Left lung (tissue), 10 donors: ENCODE results near the gene SNX25. TPM values are rescaled to one million over a fixed set of nuclear protein-coding genes. Genes with fewer than 3 reads are reported as not detected.

Experiments
- ATAC-seq: fragments of 200-7000 bp; cut with Tn5 transposase; one replicate; pipeline ENCODE4 v1.9.1; 2020; ENCODE audit warnings: moderate library complexity
- DNase-seq, 4 donors: peaks; one replicate each; pipeline ENCODE4 v3.0.0-alpha.2; 2013 to 2020
- H3K27ac ChIP-seq, 2 donors: fragments of 200-600 bp; sonication (generic) in 1 of 2; one replicate each; pipeline versions ENCODE4 v1.5.0 to v1.8.0; 2020 to 2021
- H3K27me3 ChIP-seq, 2 donors: fragments of 200-600 bp; sonication (generic) in 1 of 2; one replicate each; pipeline versions ENCODE4 v1.5.0 to v1.8.0; 2020 to 2021
- H3K36me3 ChIP-seq, 2 donors: fragments of 200-600 bp; sonication (generic) in 1 of 2; one replicate each; pipeline versions ENCODE4 v1.5.0 to v1.8.0; 2020 to 2021
- H3K4me1 ChIP-seq, 2 donors: fragments of 200-600 bp; one replicate each; pipeline ENCODE4 v1.8.0; 2021
- H3K4me3 ChIP-seq, 2 donors: fragments of 200-600 bp; sonication (generic) in 1 of 2; one replicate each; pipeline versions ENCODE4 v1.5.0 to v1.8.0; 2020 to 2021; ENCODE audit warnings: mild to moderate bottlenecking in 1 of 2
- H3K9me3 ChIP-seq, 2 donors: fragments of 200-600 bp; sonication (generic) in 1 of 2; one replicate each; pipeline versions ENCODE4 v1.5.0 to v1.8.0; 2020 to 2021
- intact Hi-C, 2 donors: fragments of 100-400 bp; cut with DNase I; formaldehyde crosslinking; loops; one replicate each; pipeline versions ENCODE4 v1.11.2 to v1.14.2; 2022
- polyA plus RNA-seq, 6 donors: library from polyadenylated mRNA; unstranded; fragments of 120-200 nt; gene quantifications; one replicate each; pipeline ENCODE4 v1.2.1, GENCODE V29; 2013; ENCODE audit not compliant: insufficient read length in 6 of 6
- total RNA-seq, 2 donors: library from RNA; stranded (reverse); fragmentation: NEBNext Ultra II Directional; extraction: Animal tissue kit (Norgen Biotek cat#: 25700); gene quantifications; one replicate each; pipeline ENCODE4 v1.2.1, GENCODE V29; 2021
- TF ChIP-seq, protein P1 (sequence below), 2 donors: fragments of 200-600 bp; sonication (generic) in 1 of 2; IDR thresholded peaks; one replicate each; pipeline versions ENCODE4 v1.5.0 to v1.8.0; 2021; ENCODE audit warnings: antibody characterized with exemption in 2 of 2
- donor health status: DM: no; HTN: yes; CAD: no.
- donor health status: DM: no; HTN: no; CAD: no.

SNX25 gene
- total and polyA plus RNA-seq, 8 donors, result 15.5 to 122 (median 18.9) TPM

GRCh38 chr4:185363251-185363650 lies 153.9 kb downstream of the SNX25 start:
- H3K27me3 ChIP-seq, result no peaks in the 10 kb centered on the region
- ATAC-seq (no peak), DNase-seq (no peak)
- no peak overlapping the region for H3K27ac ChIP-seq
- H3K4me1 ChIP-seq, result no peaks in the 10 kb centered on the region
- intact Hi-C loops, result no loop called here
- TF ChIP-seq, protein P1, sequence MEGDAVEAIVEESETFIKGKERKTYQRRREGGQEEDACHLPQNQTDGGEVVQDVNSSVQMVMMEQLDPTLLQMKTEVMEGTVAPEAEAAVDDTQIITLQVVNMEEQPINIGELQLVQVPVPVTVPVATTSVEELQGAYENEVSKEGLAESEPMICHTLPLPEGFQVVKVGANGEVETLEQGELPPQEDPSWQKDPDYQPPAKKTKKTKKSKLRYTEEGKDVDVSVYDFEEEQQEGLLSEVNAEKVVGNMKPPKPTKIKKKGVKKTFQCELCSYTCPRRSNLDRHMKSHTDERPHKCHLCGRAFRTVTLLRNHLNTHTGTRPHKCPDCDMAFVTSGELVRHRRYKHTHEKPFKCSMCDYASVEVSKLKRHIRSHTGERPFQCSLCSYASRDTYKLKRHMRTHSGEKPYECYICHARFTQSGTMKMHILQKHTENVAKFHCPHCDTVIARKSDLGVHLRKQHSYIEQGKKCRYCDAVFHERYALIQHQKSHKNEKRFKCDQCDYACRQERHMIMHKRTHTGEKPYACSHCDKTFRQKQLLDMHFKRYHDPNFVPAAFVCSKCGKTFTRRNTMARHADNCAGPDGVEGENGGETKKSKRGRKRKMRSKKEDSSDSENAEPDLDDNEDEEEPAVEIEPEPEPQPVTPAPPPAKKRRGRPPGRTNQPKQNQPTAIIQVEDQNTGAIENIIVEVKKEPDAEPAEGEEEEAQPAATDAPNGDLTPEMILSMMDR (IDR thresholded peaks at IDR 0.05), result no peak
- H3K9me3 ChIP-seq, result no peaks in the 10 kb centered on the region
- H3K4me3 ChIP-seq, result no peak overlapping the region
- peaks cover 0 to 12% of the 10 kb centered on the region in 2 donors for H3K36me3 ChIP-seq

GRCh38 chr4:185364886-185365285 lies 155.5 kb downstream of the SNX25 start:
- Histone ChIP-seq H3K27ac (no peak overlapping the region), H3K36me3 (peaks cover 0 to 14% of the 10 kb centered on the region in 2 donors), H3K4me3 (no peak overlapping the region), H3K27me3 (no peaks in the 10 kb centered on the region), H3K9me3 (no peaks in the 10 kb centered on the region), H3K4me1 (no peaks in the 10 kb centered on the region)
- no peak for ATAC-seq
- DNase-seq, result no peak
- TF ChIP-seq, protein P1 (IDR thresholded peaks at IDR 0.05), result no peak
- intact Hi-C loops, result no loop called here

DNA sequence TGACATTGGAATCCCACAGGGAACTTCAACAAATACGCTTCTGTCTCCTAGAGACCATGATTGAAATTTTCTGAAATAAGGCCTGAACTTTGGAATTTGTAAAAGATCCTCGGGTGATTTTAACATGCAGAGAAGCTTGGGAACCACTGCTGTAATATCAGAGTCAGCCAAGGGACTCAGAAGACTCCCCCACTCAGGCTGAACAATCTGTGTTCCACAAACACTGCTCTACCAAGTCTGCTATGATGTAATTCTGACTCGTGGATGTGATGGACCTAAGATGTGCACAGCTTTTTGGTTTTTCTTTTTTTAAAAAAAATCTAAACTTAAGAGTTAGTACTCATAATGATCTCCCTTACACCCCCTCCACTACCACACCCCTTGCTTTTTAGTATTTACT lies 160.3 kb downstream of the SNX25 start:
- TF ChIP-seq, protein P1 (IDR thresholded peaks at IDR 0.05), result no peak

DNA sequence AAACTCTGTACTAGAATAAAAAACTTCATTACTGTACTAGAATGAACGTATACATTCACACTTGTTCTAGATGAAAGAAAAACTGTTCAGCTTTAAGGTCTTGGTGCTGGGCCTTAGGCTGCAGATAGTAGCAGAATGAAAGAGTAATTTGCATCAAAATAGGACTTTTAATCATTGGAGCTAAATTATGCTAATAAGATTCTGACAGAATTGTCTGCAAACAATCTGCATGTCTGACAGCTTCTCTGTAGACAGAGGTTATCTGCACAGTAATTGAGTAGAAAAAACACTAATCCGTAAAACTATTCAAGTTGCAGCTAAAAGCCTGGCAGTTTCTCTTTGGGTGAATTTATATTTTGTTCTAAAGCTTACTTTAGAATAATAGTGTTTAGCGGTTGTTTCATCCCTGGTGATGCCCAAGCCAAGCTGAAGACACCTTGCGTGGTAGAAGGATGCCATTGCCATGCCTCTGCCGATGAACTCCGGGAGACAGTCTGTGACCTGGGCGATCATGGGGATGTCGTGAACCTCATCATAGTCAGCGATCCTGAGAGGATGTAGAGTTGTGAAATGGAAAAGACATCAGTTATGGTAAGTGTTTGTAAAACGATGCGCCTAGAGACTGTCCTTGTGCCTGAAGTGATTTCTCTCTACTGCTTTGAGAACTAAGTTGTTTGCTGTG lies 161.0 kb downstream of the SNX25 start:
- no peak for DNase-seq
- Histone ChIP-seq H3K9me3 (no peaks in the 10 kb centered on the region), H3K27me3 (no peaks in the 10 kb centered on the region), H3K4me3 (no peak overlapping the region), H3K27ac (no peak overlapping the region), H3K4me1 (no peaks in the 10 kb centered on the region), H3K36me3 (peaks cover 0 to 33% of the 10 kb centered on the region in 2 donors)
- TF ChIP-seq, protein P1 (IDR thresholded peaks at IDR 0.05), result no peak
- ATAC-seq, result no peak
- intact Hi-C loops, result no loop called here

More for the DNA sequence above, 160.3 kb downstream of the SNX25 start:
- Histone ChIP-seq H3K27me3 (no peaks in the 10 kb centered on the region), H3K27ac (no peak overlapping the region), H3K36me3 (peaks cover 0 to 33% of the 10 kb centered on the region in 2 donors), H3K4me3 (no peak overlapping the region), H3K4me1 (no peaks in the 10 kb centered on the region), H3K9me3 (no peaks in the 10 kb centered on the region)
- ATAC-seq (no peak), DNase-seq (no peak)
- intact Hi-C loops, result no loop called here

- H3K4me3 ChIP-seq, result no peak overlapping the region
- H3K27ac ChIP-seq, result no peak overlapping the region
- H3K27me3 ChIP-seq, result no peaks in the 10 kb centered on the region
- ATAC-seq (peak; percentile 4), DNase-seq (no peak)
- no peaks in the 10 kb centered on the region for H3K4me1 ChIP-seq
- TF ChIP-seq, protein P1 (IDR thresholded peaks at IDR 0.05), result no peak
- intact Hi-C loops, result no loop called here
- H3K36me3 ChIP-seq, result peaks cover 0 to 33% of the 10 kb centered on the region in 2 donors
- no peaks in the 10 kb centered on the region for H3K9me3 ChIP-seq
These were observed 162.3 kb downstream of the SNX25 start for GRCh38 chr4:185371702-185372101.
